GM10266 (cell line): Measurements from ENCODE around the gene MCTP2.

ENCODE experiments used
- DNase-seq: peaks from one replicate; pipeline ENCODE4 v3.0.0; 2012; ENCODE audit errors: extremely low spot score
- TF ChIP-seq, protein P1 (sequence below): IDR thresholded peaks from 2 replicates; pipeline ENCODE4 v1.5.1; 2012; ENCODE audit warnings: mild to moderate bottlenecking, low read depth; ENCODE audit not compliant: control insufficient read depth, insufficient read depth; ENCODE audit errors: missing control alignments

MCTP2 gene

GRCh38 chr15:94367726-94368535 is 136.6 kb downstream of the MCTP2 start:
- DNase-seq: no peak
- TF ChIP-seq, protein P1, sequence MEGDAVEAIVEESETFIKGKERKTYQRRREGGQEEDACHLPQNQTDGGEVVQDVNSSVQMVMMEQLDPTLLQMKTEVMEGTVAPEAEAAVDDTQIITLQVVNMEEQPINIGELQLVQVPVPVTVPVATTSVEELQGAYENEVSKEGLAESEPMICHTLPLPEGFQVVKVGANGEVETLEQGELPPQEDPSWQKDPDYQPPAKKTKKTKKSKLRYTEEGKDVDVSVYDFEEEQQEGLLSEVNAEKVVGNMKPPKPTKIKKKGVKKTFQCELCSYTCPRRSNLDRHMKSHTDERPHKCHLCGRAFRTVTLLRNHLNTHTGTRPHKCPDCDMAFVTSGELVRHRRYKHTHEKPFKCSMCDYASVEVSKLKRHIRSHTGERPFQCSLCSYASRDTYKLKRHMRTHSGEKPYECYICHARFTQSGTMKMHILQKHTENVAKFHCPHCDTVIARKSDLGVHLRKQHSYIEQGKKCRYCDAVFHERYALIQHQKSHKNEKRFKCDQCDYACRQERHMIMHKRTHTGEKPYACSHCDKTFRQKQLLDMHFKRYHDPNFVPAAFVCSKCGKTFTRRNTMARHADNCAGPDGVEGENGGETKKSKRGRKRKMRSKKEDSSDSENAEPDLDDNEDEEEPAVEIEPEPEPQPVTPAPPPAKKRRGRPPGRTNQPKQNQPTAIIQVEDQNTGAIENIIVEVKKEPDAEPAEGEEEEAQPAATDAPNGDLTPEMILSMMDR: no peak

DNA sequence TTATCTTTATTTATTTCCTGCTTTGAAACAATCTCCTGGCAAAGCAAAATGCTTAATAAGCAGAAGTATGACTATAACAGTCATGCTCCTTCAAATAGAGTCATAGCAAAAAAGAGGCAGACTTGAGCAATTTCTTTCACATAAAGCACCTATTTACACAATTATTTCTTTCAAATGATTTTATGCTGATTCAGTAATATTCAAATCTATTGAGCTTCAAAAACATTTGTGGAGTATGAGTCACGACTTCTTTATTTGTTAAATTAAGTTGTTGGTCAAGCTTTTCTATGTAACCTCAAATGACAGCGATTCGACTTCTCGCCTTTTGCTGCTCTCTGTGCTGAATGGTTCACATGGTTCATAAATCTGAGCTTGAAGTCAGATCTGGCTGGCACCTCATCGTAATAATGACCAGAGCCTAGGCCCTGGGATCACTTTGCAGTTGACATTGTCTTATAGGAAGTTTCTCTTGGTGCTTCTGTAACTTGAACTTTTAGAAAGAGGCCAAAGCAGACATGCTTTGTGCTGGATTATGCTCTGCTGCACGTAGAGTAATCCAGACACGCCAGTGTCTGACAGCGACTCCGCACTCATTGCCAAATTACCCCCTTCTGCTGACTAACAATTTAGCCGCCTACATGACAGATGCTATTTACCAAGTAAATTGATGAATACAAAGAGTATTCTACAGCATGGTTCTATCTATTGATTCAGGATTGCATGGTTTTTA is 139.0 kb downstream of the MCTP2 start:
- DNase-seq: no peak

GRCh38 chr15:94370936-94371285 is 139.6 kb downstream of the MCTP2 start:
- TF ChIP-seq, protein P1: no peak
- no peak for DNase-seq

More for the DNA sequence above, 139.0 kb downstream of the MCTP2 start:
- TF ChIP-seq, protein P1: no peak

- DNase-seq: no peak
- TF ChIP-seq, protein P1: no peak
These were observed 141.5 kb downstream of the MCTP2 start for GRCh38 chr15:94372821-94373220.

GRCh38 chr15:94375997-94376396 is 144.6 kb downstream of the MCTP2 start:
- TF ChIP-seq, protein P1: no peak
- DNase-seq: no peak

DNA sequence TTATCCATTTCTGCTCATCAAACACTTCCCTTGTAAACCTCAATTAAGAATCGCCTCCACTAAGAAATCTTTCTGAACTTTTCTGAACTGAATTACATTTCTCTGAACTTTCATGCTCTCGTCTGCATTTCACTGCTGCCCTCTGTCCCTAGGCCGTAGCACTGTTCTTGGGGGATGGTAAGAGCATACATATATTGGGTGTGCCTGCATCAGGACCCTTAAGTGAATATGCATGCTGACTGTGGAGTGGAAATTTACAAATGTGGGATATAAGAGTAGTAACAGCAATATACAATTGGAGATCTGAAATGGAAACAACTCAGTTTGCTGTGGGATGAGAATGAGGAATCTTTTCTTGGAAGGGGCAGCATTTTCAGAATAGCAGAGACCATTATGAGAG is 148.6 kb downstream of the MCTP2 start:
- TF ChIP-seq, protein P1: no peak
- DNase-seq: no peak

DNA sequence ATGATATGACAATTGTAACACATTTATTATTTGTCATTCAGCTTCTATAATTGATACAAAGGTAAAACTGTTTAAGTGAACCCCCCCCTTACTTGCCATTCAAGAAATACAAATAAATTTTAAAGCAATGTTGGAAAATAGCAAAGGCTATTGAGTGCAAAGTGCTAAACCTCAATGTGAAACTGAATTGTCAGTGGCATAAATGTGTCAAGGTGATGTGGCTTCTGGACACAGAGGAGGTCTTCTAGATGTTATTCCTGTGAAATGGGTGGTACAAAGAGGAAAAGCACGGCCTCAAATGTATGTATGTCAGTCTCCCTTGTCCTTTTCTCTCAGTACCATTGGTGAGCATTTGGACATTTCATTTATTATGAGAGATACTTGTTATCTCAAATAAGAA is 149.4 kb downstream of the MCTP2 start:
- DNase-seq: no peak
- TF ChIP-seq, protein P1: no peak
